Measurements from ENCODE around the gene PHLPP2.
"Not testable (repeated sequence)": the region's sequence is repeated elsewhere in the genome, so short reads cannot be mapped to it uniquely, and the experiment has no call there.

Gene PHLPP2

DNA sequence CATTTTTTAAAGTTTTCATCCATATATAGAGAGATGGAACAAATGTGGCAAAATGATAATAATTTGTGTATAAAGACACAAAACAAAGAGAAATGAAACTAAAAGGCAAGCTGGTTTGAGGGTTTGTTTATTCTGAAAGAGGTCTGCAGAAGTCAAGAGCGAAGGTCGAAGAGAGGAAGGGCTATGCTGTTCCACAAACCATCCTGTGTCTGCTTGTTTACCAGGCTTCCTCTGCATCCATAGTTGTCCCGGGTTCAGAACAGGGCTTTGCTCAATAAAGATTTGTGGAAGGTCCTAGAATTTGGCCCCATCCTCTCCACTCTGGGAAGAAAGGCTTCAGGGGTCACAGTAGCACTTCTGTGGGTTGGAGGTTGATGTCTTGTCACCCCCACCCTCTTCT is 100.9 kb downstream of the PHLPP2 start:
- DNase-seq (ENCODE audit: low read depth in 2 of 2) = no peak

DNA sequence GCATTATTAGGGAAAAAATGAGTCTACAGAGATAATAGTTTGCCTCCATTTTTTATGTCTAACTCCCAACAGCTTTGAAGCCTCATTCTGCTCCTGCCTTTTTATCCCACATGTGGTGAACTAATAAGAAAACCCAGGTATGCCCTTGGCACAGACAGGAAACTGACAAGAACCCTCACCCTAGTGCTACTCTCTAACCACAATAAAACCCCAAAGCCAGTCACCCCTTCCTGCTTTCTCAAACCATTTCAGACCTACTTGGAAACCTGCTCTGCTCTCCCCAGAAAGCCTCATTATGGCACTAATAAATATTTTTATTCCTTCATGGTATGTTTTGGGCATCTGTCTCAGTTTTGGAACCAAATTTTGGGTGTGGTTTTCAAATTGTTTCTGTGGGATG is 102.4 kb downstream of the PHLPP2 start:
- DNase-seq (ENCODE audit: low read depth in 2 of 2) = no peak

GRCh38 chr16:71618429-71618828 is 106.1 kb downstream of the PHLPP2 start:
- DNase-seq (ENCODE audit: low read depth in 2 of 2) = no peak

- DNase-seq (ENCODE audit: low read depth in 2 of 2) = not testable (repeated sequence)
These were observed 109.5 kb downstream of the PHLPP2 start for GRCh38 chr16:71614956-71615355.

GRCh38 chr16:71610936-71611871 is 113.3 kb downstream of the PHLPP2 start:
- DNase-seq (ENCODE audit: low read depth in 2 of 2) = peak; percentile 59 to 60

GRCh38 chr16:71610447-71610846 is 114.1 kb downstream of the PHLPP2 start:
- no peak for DNase-seq (ENCODE audit: low read depth in 2 of 2)

DNA sequence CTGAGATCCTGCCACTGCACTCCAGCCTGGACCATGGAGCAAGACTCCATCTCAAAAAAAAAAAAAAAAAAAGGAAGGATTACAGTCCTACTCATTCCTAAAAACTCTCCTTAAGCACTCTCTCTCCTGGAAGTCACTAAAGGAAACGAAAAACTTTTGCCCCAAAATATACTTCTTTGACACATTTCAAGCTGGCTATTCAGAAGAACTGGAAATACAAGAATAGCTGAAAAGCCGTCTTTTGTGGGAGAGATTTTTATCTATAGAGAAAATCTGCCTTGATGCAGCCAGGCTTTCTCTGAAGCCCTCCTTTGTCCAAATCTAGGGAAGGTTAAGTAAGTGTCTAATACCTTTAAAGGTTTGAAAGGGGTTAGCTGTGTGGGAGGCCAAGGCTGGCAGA is 115.4 kb downstream of the PHLPP2 start:
- DNase-seq (ENCODE audit: low read depth in 2 of 2) = no peak

- no peak for DNase-seq (ENCODE audit: low read depth in 2 of 2)
These were observed 123.7 kb downstream of the PHLPP2 start for GRCh38 chr16:71600822-71601221.

DNA sequence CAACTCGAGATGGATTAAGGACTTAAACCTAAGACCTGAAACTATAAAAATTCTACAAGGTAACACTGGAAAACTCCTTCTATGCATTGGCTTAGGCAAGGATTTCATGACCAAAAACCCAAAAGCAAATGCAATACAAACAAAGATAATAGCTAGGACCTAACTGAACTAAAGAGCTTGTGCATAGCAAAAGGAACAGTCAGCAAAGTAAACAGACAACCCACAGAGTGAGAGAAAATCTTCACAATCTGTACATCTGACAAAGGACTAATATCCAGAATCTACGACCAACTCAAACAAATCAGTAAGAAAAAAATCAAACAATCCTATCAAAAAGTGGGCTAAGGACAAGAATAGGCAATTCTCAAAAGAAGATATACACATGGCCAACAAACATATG is 126.1 kb downstream of the PHLPP2 start:
- DNase-seq (ENCODE audit: low read depth in 2 of 2) = not testable (repeated sequence)

- DNase-seq (ENCODE audit: low read depth in 2 of 2) = not testable (repeated sequence)
These were observed 129.1 kb downstream of the PHLPP2 start for GRCh38 chr16:71595340-71595826.

Data from stimulated activated CD8-positive, alpha-beta memory T cell treated with anti-CD3 and anti-CD28 coated beads, Interleukin-15, amount 100 ng/mL, for 48 hours (primary cell).